SK-N-MC (cell line): Measurements from ENCODE around the gene RHBG.

Experiments used
- EZH2 ChIP-seq: fragments of 200-600 bp; sonication (generic); IDR thresholded peaks from one replicate; pipeline ENCODE4 v1.6.1; 2017; ENCODE audit warnings: antibody characterized with exemption
- FOXP2 ChIP-seq: optimal IDR thresholded peaks from 2 replicates; pipeline ENCODE3; 2011; ENCODE audit warnings: mild to moderate bottlenecking, moderate library complexity; ENCODE audit not compliant: insufficient read depth; ENCODE audit errors: extremely low read length, control extremely low read depth
- POLR2AphosphoS5 ChIP-seq: IDR thresholded peaks from 2 replicates; pipeline ENCODE4 v1.6.1; 2012; ENCODE audit warnings: mild to moderate bottlenecking, low read depth, low read length, borderline replicate concordance

DNA sequence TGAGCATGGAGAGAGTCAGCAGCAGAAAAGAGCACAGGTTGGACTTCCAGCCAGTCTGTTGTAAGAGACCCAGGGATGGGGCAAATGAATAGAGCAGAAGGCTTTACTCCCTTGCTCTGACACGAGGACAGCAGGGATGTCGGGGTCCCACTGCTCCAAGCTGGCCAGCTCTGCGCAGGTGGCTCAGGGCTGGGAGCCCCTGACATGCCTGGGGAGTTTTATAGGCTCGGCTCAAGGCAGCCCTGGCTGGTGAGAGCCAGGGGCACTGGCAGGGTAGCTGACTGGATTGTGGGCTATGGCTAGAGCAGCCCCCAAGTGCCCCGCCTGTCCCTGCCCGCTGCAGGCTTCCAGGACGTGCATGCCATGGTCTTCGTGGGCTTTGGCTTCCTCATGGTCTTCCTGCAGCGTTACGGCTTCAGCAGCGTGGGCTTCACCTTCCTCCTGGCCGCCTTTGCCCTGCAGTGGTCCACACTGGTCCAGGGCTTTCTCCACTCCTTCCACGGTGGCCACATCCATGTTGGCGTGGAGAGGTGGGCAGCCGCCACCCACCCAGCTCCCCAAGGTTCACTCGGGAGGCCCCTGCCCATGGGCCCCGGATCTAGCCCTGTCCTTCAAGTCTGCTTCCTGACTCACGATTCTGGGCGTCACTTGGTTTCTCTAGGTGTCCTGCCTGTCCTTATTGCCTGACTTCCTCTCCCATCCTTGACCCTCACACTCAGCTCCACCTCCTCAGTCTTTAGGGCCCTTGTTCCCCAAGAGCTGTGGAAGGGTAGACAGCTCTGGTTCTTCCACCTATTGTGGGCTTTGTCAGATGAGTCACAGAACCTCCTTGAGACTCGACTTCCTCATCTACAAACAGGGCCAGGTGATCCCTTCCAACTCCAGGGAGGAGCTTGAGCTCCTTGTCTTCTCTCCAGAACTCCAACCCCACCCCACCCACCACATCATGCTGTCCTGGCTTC, 8.2 kb downstream of the RHBG start:
- TF ChIP-seq POLR2AphosphoS5 (no peak), EZH2 (no peak), FOXP2 (no peak)
